8988T (cell line): ENCODE data around the gene RNF126.
"Not testable (repeated sequence)": the region's sequence is repeated elsewhere in the genome, so short reads cannot be mapped to it uniquely, and the experiment has no call there.

Source experiments
- DNase-seq: peaks from one replicate; pipeline ENCODE4 v3.0.0; 2011

The RNF126 gene

GRCh38 chr19:645912-646778, 16.9 kb downstream of the RNF126 start:
- no peak for DNase-seq

- DNase-seq = no peak
These were observed 18.2 kb downstream of the RNF126 start for GRCh38 chr19:644789-645188.

- DNase-seq = no peak
These were observed 18.7 kb downstream of the RNF126 start for GRCh38 chr19:644363-644762.

GRCh38 chr19:643736-644135, 19.3 kb downstream of the RNF126 start:
- DNase-seq = no peak

- DNase-seq = no peak
These were observed 20.0 kb downstream of the RNF126 start for GRCh38 chr19:642767-643727.

- DNase-seq = no peak
These were observed 21.3 kb downstream of the RNF126 start for GRCh38 chr19:641702-642101.

GRCh38 chr19:640606-641189, 22.3 kb downstream of the RNF126 start:
- no peak for DNase-seq

GRCh38 chr19:640161-640558, 22.9 kb downstream of the RNF126 start:
- DNase-seq = no peak

GRCh38 chr19:639253-640160, 23.5 kb downstream of the RNF126 start, which contains the start of gene FGF22:
Gene FGF22, plus strand, starts transcription at chr19:639879. Its CDS starts 47 bp downstream, at chr19:639926.
- DNase-seq = peak; percentile 96

- no peak for DNase-seq
These were observed 24.1 kb downstream of the RNF126 start for GRCh38 chr19:638906-639252.

- DNase-seq = no peak
These were observed 27.9 kb downstream of the RNF126 start for GRCh38 chr19:634975-635652.

- no peak for DNase-seq
These were observed 29.0 kb downstream of the RNF126 start for GRCh38 chr19:633786-634639.

- peak; percentile 100 for DNase-seq
These were observed 29.8 kb downstream of the RNF126 start, which contains the start of gene POLRMT for GRCh38 chr19:633068-633785. Gene POLRMT, minus strand, starts transcription at chr19:633537. Its CDS starts 25 bp downstream, at chr19:633512.

GRCh38 chr19:632579-633067, 30.4 kb downstream of the RNF126 start:
- DNase-seq = peak; percentile 90

- no peak for DNase-seq
These were observed 32.9 kb downstream of the RNF126 start for GRCh38 chr19:629961-630714.

- not testable (repeated sequence) for DNase-seq
These were observed 33.5 kb downstream of the RNF126 start for GRCh38 chr19:629515-629914.

- no peak for DNase-seq
These were observed 34.8 kb downstream of the RNF126 start for GRCh38 chr19:628168-628567.

GRCh38 chr19:626566-626965, 36.4 kb downstream of the RNF126 start:
- DNase-seq = not testable (repeated sequence)

GRCh38 chr19:625257-625656, 37.8 kb downstream of the RNF126 start:
- DNase-seq = no peak
